Measurements from ENCODE around the gene PRR3. TPM values are rescaled to one million over a fixed set of nuclear protein-coding genes. Genes with fewer than 3 reads are reported as not detected.

Gene PRR3
- total and polyA plus RNA-seq, 2 of the 13 experiments (the other 11 are each of a cell fraction or from before 2014, with no cell fraction given) = 14.6 to 21.2 TPM

DNA sequence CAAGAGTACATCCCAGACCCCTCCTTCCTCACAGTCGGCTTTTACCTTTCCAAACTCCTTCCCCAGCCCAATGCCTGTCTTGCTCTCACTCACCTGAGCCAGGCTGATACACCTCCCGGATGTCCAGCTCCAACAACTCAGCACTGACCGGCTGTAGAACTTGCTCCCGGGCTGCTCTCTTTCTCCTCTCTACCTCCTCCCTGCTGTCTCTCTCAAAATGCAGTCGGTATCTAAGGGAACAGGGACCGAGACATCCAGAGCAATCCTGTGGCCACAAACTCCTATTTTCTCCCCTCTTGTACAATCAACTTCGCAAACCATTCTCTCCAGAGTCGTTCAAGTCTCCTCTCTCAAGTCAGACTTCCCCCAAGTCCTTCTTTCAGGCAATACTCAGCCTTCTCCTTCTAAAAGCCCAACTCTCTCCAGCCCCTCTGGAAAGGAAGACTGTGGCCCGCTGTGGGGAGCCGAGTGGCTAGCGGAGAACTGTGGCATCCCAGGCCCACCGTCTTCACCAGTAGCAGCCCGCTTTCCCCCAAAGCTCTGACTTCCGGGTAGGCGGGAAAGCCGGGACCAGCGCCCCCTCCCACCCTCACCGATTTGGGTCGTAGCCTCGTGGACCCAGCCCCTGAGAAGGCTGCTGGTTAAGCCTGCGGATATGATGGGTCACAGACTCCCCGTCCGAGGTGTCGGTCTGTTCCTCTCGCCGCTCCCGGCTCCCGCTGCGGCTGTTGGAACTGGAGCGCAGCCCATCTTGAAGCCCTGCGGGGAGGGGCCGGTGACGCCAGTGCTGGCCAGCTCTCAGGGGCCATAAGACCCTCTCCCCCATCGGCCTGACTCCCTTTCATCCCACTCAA is 1.9 kb upstream of the PRR3 start (continued):
- TF ChIP-seq, protein P1, sequence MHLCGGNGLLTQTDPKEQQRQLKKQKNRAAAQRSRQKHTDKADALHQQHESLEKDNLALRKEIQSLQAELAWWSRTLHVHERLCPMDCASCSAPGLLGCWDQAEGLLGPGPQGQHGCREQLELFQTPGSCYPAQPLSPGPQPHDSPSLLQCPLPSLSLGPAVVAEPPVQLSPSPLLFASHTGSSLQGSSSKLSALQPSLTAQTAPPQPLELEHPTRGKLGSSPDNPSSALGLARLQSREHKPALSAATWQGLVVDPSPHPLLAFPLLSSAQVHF (CRISPR knock-in tag; IDR thresholded peaks at IDR 0.05) = no peak
- no peak for TF ChIP-seq NFAT5 (CRISPR knock-in tag; IDR thresholded peaks at IDR 0.05)
- TF ChIP-seq ZNF572 (CRISPR knock-in tag; IDR thresholded peaks at IDR 0.05) = peak; percentile 51; the same call in 1 of the 2 replicates
- TF ChIP-seq POLR2AphosphoS2 (IDR thresholded peaks at IDR 0.05; ENCODE audit: low read depth, low read length) = no peak
- 0 out of 2 replicates have a peak, but pooled peaks have one; percentile 8 for TF ChIP-seq ZNF430 (CRISPR knock-in tag; IDR thresholded peaks at IDR 0.05)
- TF ChIP-seq, protein P2, sequence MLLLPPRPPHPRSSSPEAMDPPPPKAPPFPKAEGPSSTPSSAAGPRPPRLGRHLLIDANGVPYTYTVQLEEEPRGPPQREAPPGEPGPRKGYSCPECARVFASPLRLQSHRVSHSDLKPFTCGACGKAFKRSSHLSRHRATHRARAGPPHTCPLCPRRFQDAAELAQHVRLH (CRISPR knock-in tag; IDR thresholded peaks at IDR 0.05; ENCODE audit: borderline replicate concordance, low read depth) = no peak
- TF ChIP-seq ZNF317 (CRISPR knock-in tag; IDR thresholded peaks at IDR 0.05) = no peak
- TF ChIP-seq ZBTB38 (CRISPR knock-in tag; IDR thresholded peaks at IDR 0.05) = no peak; the same call in 1 of the 2 replicates
- TF ChIP-seq, protein P3, sequence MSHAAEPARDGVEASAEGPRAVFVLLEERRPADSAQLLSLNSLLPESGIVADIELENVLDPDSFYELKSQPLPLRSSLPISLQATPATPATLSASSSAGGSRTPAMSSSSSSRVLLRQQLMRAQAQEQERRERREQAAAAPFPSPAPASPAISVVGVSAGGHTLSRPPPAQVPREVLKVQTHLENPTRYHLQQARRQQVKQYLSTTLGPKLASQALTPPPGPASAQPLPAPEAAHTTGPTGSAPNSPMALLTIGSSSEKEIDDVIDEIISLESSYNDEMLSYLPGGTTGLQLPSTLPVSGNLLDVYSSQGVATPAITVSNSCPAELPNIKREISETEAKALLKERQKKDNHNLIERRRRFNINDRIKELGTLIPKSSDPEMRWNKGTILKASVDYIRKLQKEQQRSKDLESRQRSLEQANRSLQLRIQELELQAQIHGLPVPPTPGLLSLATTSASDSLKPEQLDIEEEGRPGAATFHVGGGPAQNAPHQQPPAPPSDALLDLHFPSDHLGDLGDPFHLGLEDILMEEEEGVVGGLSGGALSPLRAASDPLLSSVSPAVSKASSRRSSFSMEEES (CRISPR knock-in tag; IDR thresholded peaks at IDR 0.05) = no peak
- TF ChIP-seq NR2F1 (CRISPR knock-in tag; IDR thresholded peaks at IDR 0.05) = no peak
- TF ChIP-seq PCBP1 (IDR thresholded peaks at IDR 0.05; ENCODE audit: borderline replicate concordance, low read depth, low read length) = peak; percentile 65; the same call in 1 of the 2 replicates
- TF ChIP-seq, protein P4, sequence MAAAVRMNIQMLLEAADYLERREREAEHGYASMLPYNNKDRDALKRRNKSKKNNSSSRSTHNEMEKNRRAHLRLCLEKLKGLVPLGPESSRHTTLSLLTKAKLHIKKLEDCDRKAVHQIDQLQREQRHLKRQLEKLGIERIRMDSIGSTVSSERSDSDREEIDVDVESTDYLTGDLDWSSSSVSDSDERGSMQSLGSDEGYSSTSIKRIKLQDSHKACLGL (CRISPR knock-in tag; IDR thresholded peaks at IDR 0.05) = 0 out of 2 replicates have a peak, but pooled peaks have one; percentile 14
